Left lung (tissue), 10 donors: Measurements from ENCODE around the gene RASAL2. TPM values are rescaled to one million over a fixed set of nuclear protein-coding genes. Genes with fewer than 3 reads are reported as not detected.

Experiments
- ATAC-seq: fragments of 200-7000 bp; cut with Tn5 transposase; one replicate; pipeline ENCODE4 v1.9.1; 2020; ENCODE audit warnings: moderate library complexity
- DNase-seq, 4 donors: peaks; one replicate each; pipeline ENCODE4 v3.0.0-alpha.2; 2013 to 2020
- H3K27ac ChIP-seq, 2 donors: fragments of 200-600 bp; sonication (generic) in 1 of 2; one replicate each; pipeline versions ENCODE4 v1.5.0 to v1.8.0; 2020 to 2021
- H3K27me3 ChIP-seq, 2 donors: fragments of 200-600 bp; sonication (generic) in 1 of 2; one replicate each; pipeline versions ENCODE4 v1.5.0 to v1.8.0; 2020 to 2021
- H3K36me3 ChIP-seq, 2 donors: fragments of 200-600 bp; sonication (generic) in 1 of 2; one replicate each; pipeline versions ENCODE4 v1.5.0 to v1.8.0; 2020 to 2021
- H3K4me1 ChIP-seq, 2 donors: fragments of 200-600 bp; one replicate each; pipeline ENCODE4 v1.8.0; 2021
- H3K4me3 ChIP-seq, 2 donors: fragments of 200-600 bp; sonication (generic) in 1 of 2; one replicate each; pipeline versions ENCODE4 v1.5.0 to v1.8.0; 2020 to 2021; ENCODE audit warnings: mild to moderate bottlenecking in 1 of 2
- H3K9me3 ChIP-seq, 2 donors: fragments of 200-600 bp; sonication (generic) in 1 of 2; one replicate each; pipeline versions ENCODE4 v1.5.0 to v1.8.0; 2020 to 2021
- CTCF ChIP-seq, 2 donors: fragments of 200-600 bp; sonication (generic) in 1 of 2; IDR thresholded peaks; one replicate each; pipeline versions ENCODE4 v1.5.0 to v1.8.0; 2021; ENCODE audit warnings: antibody characterized with exemption in 2 of 2
- intact Hi-C, 2 donors: fragments of 100-400 bp; cut with DNase I; formaldehyde crosslinking; loops; one replicate each; pipeline versions ENCODE4 v1.11.2 to v1.14.2; 2022
- polyA plus RNA-seq, 6 donors: library from polyadenylated mRNA; unstranded; fragments of 120-200 nt; gene quantifications; one replicate each; pipeline ENCODE4 v1.2.1, GENCODE V29; 2013; ENCODE audit not compliant: insufficient read length in 6 of 6
- total RNA-seq, 2 donors: library from RNA; stranded (reverse); fragmentation: NEBNext Ultra II Directional; extraction: Animal tissue kit (Norgen Biotek cat#: 25700); gene quantifications; one replicate each; pipeline ENCODE4 v1.2.1, GENCODE V29; 2021
- donor health status: DM: no; HTN: yes; CAD: no.
- donor health status: DM: no; HTN: no; CAD: no.

Gene RASAL2
- total and polyA plus RNA-seq, 8 donors, result 26.4 to 35.6 (median 29.5) TPM

GRCh38 chr1:178092878-178093493 is 918 bp upstream of the RASAL2 start:
- no peaks in the 10 kb centered on the region for H3K9me3 ChIP-seq
- H3K36me3 ChIP-seq, result no peaks in the 10 kb centered on the region
- ATAC-seq (peak; percentile 23), DNase-seq (peak in 3 of 4 donors; percentile 41 to 68 (median 59))
- H3K4me3 ChIP-seq, result peak overlapping the region; percentile 81 to 95
- peaks cover 0 to 20% of the 10 kb centered on the region in 2 donors for H3K27me3 ChIP-seq
- no peak for TF ChIP-seq CTCF (IDR thresholded peaks at IDR 0.05)
- intact Hi-C loops, result no loop called here
- peak overlapping the region; percentile 86 to 87 for H3K27ac ChIP-seq
- H3K4me1 ChIP-seq, result peaks cover 7 to 8% of the 10 kb centered on the region in 2 donors

GRCh38 chr1:178093494-178093950 is 382 bp upstream of the RASAL2 start:
- Histone ChIP-seq H3K4me1 (peaks cover 7 to 8% of the 10 kb centered on the region in 2 donors), H3K9me3 (no peaks in the 10 kb centered on the region), H3K27me3 (peaks cover 0 to 20% of the 10 kb centered on the region in 2 donors), H3K27ac (peak overlapping the region; percentile 86 to 87), H3K36me3 (no peaks in the 10 kb centered on the region), H3K4me3 (peak overlapping the region; percentile 81 to 95)
- ATAC-seq (peak; percentile 93), DNase-seq (peak; percentile 90 to 96 (median 94))
- intact Hi-C loops, result no loop called here
- TF ChIP-seq CTCF (IDR thresholded peaks at IDR 0.05), result no peak

GRCh38 chr1:178094739-178095645 is 1.1 kb downstream of the RASAL2 start:
- no peak for ATAC-seq
- peaks cover 0 to 20% of the 10 kb centered on the region in 2 donors for H3K27me3 ChIP-seq
- H3K36me3 ChIP-seq, result no peaks in the 10 kb centered on the region
- H3K4me3 ChIP-seq, result peak overlapping the region; percentile 81 to 95
- no peak for TF ChIP-seq CTCF (IDR thresholded peaks at IDR 0.05)
- H3K27ac ChIP-seq, result peak overlapping the region; percentile 86 to 87
- no peaks in the 10 kb centered on the region for H3K9me3 ChIP-seq
- DNase-seq, result no peak
- intact Hi-C loops, result no loop called here
- H3K4me1 ChIP-seq, result peaks cover 7 to 12% of the 10 kb centered on the region in 2 donors

GRCh38 chr1:178096421-178096820 is 2.5 kb downstream of the RASAL2 start:
- no peak for TF ChIP-seq CTCF (IDR thresholded peaks at IDR 0.05)
- ATAC-seq (no peak), DNase-seq (no peak)
- intact Hi-C loops, result no loop called here
- H3K27me3 ChIP-seq, result peaks cover 0 to 20% of the 10 kb centered on the region in 2 donors
- peak overlapping the region in 1 of 2 donors; percentile 95 for H3K4me3 ChIP-seq
- H3K27ac ChIP-seq, result peak overlapping the region in 1 of 2 donors; percentile 28
- H3K9me3 ChIP-seq, result no peaks in the 10 kb centered on the region
- H3K4me1 ChIP-seq, result peaks cover 17 to 26% of the 10 kb centered on the region in 2 donors
- no peaks in the 10 kb centered on the region for H3K36me3 ChIP-seq

GRCh38 chr1:178098262-178098661 is 4.4 kb downstream of the RASAL2 start:
- ATAC-seq (no peak), DNase-seq (no peak)
- intact Hi-C loops, result no loop called here
- H3K27me3 ChIP-seq, result peaks cover 0 to 18% of the 10 kb centered on the region in 2 donors
- no peak for TF ChIP-seq CTCF (IDR thresholded peaks at IDR 0.05)
- no peaks in the 10 kb centered on the region for H3K9me3 ChIP-seq
- H3K4me3 ChIP-seq, result no peak overlapping the region
- no peaks in the 10 kb centered on the region for H3K36me3 ChIP-seq
- peaks cover 23 to 32% of the 10 kb centered on the region in 2 donors for H3K4me1 ChIP-seq
- peak overlapping the region in 1 of 2 donors; percentile 20 for H3K27ac ChIP-seq
